Renal cortical epithelial cell (primary cell): ENCODE measurements around the gene ENTHD1. TPM values are rescaled to one million over a fixed set of nuclear protein-coding genes. Genes with fewer than 3 reads are reported as not detected.
"Not testable (repeated sequence)": the region's sequence is repeated elsewhere in the genome, so short reads cannot be mapped to it uniquely, and the experiment has no call there.

ENCODE experiments used
- DNase-seq: peaks from one replicate; pipeline ENCODE4 v3.0.0-alpha.2; 2011; ENCODE audit warnings: low read depth
- total RNA-seq: library from RNA; depleted of rRNA; stranded (reverse); fragments of >200 nt; gene quantifications from 2 replicates; pipeline ENCODE4 v1.2.3, GENCODE V29; 2014

ENTHD1 gene
- total RNA-seq, 1 donor from 2014 or later: not detected

DNA sequence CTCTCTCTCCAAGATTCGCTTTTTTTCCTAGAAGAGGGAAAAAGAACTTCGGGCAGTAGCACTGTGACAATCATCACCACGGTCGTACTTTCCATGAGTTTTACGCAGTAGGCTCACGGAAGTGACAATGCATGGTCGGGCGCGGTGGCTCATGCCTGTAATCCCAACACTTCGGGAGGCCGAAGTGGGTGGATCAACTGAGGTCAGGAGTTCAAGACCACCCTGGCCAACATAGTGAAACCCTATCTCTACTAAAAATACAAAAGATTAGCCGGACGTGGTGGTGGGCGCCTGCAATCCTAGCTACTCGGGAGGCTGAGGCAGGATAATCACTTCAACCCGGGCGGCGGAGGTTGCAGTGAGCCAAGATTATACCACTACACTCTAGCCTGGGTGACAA lies 30.7 kb upstream of the ENTHD1 start:
- DNase-seq: no peak

DNA sequence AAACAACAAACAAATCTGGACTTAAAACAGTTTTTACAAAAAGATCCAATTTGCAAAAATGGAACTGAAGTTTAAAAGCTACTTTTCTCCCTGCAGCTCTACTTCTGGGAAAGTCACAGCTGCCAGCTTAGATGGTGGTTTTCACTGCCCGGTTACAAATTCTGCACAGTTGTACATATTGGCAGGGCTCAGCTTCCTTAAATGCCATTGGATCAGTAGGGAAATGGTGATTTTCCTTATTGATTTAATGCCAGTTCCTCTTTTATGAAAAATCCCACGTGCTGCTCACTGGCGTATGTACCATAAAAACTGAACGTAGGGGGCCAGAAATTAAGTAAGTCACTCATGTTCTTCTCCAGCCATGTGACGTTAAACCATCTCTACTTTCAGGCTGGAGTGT lies 30.1 kb upstream of the ENTHD1 start:
- DNase-seq: no peak

DNA sequence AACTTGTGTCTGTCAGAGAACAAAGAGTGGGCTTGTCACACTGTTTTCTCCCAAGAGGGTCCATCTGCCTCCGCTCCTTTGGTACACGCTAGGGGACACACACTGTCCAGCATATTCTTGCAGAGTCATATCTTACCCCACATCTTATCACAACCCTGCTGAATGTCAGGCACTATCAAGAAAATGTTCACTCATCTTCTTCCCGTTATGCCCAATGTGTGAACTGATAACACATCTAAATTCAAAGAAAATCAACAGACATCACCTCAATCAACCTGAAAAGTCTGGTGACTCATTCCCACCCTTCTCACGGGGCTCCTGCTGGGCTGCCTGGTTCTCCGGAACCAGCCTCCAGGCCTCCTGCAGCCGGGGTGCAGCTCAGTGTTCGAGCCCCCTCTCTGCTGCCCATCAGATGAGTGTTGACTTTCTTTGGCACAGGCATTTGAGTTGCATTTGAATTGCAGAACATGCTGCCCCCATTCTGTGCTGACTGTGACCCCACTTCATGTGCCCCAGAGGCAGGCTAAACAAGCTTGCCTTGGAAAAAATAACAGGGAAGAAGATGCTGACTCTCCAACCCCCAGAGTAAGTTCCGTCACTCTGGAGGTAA lies 26.7 kb upstream of the ENTHD1 start:
- DNase-seq: no peak

DNA sequence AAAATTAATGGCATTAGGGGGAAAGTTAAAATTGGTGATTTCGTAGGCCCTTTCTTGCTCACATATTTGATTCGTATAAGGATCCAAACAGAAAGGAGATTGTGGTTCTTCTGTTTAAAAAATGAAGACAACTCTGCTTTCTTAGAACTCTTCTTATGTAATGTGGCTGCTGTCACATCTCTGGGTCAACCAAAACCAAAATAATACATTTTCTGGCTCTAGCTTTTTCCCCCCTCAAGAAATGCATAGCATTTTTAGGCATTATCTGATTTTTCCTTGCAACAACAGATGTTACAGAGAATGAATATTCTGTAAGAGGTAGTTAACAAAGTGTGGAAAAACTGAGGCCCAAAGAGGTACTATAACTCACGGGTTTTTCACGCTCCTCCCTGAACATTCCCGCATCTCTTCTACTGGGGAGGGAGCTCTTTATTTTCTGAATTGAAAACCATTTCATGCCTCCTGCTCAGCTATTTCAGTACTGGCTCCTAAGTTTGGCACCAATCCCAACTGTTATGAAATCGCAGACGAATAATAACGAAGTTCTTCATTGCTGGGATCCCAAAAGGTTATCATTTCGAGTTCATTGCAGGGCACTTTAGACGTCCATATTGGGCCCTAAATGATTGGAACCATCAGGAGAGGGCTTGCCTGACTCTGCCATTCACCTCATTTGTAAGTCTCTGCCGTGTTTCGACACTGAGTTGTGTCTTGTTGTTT lies 24.4 kb upstream of the ENTHD1 start:
- DNase-seq: no peak

DNA sequence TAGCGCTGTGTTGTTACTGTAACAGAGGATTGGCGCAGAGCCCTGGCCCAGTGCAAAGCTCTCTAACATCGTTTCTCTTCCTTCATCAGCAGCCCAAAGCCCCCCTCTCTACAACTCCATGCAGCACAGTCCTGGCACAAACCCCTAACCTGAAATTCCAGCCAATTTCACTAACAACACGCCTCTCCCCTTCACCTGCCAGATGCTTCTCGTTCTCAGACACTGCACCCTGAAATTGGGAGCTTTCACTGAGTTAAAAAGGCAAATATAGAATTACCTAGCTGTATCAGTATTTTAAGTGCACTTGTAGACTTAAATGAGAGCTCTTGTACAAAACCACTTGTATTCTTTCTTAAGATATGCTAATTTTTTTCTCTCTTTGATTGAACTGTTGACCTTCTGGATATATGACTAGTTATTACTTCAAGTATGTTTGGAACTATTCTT lies 23.7 kb upstream of the ENTHD1 start:
- no peak for DNase-seq

DNA sequence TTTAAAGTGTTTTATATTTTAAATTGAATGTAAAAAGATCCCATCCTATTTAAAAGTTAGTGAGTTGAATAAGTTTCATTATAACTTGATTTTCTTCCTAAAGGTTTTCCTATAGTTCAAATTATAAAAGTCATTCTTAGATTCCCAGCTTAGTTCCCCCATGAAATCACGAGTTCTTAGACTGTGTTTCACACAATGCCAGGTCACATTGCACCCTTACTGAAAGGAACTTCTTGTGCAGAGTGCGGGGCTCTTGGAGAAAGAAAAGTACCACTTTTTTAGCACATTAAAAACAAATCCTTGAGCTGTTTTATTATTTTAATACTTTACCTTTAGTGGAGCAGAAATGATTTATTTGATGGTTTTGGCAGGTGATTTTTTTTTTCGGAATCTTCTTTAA lies 22.9 kb upstream of the ENTHD1 start:
- no peak for DNase-seq

DNA sequence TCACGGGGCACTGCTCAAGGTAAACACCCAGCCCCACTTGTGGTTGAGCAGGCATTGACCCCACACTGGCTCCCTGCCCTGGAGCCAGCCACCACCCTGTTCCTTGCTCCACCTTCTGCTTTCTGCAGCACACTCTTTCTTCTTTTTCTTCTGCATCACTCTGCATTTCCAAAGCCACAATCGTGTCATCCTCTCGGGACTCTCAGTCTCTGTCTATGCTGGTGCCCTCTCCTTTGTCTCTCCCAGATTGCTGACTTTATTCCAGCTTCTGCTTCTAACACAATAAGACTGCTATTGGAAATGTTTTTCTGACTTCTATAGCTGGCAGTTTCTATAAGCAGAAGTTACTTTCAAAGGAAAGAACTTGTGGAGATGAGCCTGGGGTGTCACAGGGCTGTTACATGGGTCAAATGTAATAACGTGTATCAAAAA lies 21.8 kb upstream of the ENTHD1 start:
- peak; percentile 36 for DNase-seq

DNA sequence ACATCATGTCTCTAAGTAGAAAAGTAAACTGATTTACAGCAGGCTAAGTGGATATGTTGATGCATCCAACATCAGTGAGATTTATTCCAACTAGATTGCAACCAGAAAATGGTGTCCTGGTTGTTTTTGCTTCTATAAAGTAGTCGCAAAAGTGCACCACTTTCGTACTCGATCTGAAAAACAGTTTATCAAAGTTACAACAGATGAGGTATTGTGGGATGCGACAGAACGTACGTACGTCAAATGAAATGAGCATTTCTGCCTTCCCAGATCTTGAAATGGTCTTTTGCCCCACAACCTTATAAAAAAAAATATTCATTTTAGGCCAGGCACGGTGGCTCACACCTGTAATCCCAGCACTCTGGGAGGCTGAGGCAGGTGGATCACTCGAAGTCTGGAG lies 21.0 kb upstream of the ENTHD1 start:
- DNase-seq: no peak

DNA sequence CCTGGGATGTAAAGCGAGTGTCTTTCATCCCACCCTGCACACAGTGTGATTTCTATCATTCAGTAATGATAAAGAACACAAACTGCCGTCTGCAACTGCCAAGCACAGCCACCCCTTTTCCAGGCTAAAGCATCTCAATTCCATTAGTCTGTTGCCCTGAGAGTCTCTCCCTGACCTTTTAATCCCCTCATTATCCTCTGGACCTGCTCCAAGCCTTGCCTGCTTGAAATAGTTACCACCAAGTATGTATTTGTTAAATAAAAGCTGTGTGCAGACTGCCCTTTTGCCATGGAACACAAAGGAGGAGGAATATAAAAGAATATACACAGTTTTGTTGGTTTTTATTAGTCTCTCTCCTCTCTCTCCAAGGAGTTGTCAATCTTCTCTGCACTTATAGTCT lies 20.3 kb upstream of the ENTHD1 start:
- no peak for DNase-seq

DNA sequence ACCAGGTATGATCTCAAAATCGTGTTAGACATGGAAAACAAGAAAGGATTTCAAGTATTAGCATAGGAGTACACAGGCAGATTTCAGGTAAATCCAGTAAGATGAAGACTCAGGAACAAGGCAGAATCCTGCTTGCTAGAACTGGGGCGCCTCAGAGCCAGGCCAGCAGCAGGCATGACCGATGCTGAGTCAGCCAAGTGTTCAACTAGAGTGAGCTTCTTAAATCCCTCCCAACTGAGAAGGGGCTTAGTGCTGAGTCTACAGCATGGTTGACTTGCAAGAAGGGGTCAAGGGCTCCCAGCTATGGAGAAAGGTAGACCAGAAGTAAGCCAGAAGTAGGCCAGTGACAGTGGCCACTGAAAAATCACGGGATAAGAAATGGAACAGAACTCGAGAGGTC lies 19.8 kb upstream of the ENTHD1 start:
- no peak for DNase-seq

DNA sequence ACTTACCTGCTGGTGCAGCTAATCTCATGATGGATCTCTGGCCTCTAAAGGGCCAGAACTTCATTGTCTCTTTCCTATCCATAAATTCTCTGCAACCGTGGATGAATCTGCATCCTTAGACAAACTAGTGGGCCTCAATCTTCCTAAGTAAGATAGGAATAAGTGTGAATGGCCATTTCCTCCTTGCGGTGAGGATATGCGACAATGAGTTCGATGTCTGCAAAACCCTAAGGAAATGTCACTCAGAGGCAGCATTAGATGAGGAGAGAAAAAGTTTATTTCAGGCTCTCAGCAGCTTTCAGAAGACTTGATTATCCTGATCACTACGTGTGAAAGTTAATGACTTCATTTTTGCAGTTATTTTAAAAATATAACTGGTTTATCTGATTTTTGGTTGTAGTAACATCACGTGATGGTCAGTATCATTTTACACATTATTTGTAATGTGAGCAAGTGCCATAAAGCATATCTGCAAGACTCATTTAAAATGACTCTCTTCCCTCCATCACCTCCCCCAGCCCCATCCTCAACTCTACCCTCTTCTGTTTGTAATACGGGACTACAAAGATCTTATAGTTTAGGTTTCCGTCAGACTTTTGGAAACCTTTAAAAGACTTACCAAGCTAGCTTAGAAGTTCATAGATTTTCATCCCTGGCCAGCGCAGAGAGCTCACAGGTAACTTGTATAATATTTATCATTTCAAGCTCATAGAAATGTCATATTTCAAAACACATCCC lies 17.5 kb upstream of the ENTHD1 start:
- DNase-seq: no peak

DNA sequence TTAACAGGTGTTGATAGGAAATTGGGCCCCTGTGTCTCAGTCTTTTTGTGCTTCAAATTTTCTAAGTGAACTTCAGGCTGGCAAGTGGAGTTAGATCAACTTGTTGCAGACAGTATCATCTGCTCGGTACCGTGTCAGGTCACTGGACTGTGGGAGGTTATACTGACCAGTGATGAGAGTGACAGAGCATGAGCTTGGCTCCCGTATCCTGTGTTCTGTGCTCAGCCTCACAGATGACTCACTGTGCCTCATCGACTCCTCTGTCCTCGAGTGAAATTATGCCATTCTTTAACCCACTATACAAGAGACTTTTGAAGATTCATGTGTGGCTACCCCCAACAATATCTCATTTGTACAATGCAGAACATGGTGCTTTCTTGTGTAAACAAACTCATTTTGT lies 15.2 kb upstream of the ENTHD1 start:
- DNase-seq: peak; percentile 30

DNA sequence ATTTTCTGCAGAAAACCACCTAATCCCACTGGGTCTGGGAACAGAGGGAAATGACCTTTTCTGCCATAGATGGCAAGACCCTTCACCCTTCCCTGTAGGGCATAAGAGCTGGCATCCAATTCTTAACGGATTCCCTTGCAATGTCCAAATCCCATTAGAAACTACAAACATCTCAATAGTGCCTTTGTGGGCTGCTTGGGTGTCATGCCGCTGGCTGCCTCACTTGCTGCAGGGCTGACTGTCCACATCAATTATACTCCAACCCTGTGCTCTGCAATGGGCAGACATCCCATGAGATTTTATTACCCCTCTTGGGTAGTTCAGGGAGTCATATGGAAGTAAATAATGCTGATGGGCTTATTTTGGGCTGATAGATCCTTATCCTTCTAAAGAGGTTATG lies 14.6 kb upstream of the ENTHD1 start:
- DNase-seq: no peak

DNA sequence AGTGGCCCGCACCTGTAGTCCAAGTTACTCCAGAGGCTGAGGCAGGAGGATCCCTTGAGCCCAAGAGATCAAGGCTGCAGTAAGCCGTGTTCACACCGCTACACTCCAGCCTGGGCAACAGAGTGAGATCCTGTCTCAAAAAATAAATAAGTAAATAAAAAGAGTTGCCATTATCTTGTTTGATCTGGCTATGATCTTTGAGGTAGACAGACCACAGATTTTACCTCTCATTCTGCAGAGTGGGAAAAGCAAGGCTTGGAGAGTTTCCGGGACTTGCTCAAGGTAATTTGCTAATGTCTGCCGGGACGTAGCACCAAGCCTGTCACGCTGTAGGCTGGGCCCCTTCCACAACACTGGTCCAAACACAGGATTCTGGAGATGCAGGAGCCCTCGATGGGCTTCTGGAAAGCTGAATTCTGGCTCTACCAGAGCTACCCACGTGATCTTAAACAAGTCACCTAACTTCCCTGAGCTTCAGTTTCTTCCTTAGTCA lies 14.1 kb upstream of the ENTHD1 start:
- DNase-seq: no peak

DNA sequence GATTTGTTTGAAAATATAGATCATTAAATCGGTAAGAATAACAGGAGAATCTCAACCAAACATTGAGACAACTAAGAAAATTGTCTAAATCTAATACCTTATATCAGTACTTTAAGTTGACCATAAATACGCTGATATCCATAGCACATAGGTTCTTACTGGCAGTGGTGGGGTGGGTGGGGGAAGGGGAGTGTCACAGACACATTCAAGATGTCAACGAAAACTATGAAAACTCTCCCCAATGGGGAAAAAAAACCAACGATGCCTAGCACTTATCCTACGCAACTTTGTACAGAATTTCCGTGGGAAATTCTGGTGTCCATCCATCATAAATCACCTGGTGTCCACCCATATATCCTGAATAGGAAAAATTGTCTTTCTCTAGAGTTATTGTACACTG lies 13.5 kb upstream of the ENTHD1 start:
- DNase-seq: no peak

DNA sequence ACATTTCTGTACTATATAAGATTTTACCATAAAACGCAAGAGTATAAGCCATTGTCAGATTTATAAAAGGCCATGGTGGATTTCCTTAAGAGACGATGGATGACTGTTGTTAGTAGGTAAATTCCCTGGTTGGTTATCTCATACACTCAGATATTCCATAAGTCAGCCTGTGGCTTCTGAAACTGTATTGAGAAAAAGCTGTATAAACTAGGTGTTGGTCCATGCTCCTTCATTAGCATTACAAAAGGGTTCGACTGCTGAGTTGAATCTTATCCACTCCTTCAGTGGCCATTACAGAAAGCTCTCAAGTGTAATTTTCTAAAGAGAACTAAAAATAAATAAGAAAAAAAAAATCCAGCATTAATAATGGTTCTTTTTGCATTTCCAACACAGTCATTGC lies 12.6 kb upstream of the ENTHD1 start:
- DNase-seq: no peak

DNA sequence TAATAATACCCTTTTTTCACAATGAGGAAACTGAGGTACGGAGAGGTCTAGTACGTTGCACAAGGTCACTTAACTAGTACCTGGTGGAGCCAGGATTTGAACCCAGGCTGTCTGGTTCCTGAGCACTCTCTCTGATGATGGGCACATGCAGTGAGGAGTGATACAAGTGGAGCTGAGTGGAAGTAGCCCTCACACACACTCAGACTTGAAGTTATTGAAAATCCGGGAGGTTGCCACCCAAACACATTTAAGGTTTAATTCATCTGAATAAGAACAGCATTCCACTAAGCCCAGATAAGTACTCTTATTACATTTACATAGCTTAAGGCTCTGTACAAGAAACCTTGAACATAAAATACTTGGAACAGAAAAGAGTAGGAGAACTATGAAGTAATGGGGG lies 12.1 kb upstream of the ENTHD1 start:
- no peak for DNase-seq

DNA sequence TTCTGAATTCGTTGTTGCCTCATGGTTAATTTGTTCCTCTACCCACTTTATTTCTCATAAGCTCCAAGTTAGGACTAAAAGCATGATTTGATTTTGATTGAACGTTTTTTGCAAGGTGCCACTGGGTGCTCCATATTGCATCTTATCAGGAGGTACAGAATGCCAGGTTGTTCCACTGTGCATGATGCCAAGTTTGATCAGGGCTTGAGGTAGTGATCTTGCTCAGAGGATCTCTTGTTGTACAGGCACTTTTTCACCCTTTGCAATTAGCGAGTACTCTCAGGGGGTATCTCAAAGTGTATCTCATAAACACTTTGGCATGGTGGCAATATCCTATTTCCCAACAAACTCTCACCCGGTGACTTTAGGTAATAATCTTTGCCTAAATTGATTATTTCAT lies 11.3 kb upstream of the ENTHD1 start:
- DNase-seq: no peak

DNA sequence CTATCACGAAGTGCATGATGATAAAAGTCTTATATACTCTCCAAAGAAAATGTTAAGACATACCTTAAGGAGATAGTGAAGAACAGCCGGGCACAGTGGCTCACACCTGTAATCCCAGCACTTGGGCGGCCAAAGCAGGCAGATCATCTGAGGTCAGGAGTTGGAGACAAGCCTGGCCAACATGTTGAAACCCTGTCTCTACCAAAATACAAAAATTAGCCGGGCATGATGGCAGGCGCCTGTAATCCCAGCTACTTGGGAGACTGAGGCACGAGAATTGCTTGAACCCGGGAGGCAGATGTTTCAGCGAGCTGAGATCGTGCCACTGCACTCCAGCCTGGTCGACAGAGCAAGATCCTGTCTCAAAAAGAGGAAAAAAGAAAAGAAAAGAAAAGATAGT lies 10.5 kb upstream of the ENTHD1 start:
- DNase-seq: not testable (repeated sequence)

DNA sequence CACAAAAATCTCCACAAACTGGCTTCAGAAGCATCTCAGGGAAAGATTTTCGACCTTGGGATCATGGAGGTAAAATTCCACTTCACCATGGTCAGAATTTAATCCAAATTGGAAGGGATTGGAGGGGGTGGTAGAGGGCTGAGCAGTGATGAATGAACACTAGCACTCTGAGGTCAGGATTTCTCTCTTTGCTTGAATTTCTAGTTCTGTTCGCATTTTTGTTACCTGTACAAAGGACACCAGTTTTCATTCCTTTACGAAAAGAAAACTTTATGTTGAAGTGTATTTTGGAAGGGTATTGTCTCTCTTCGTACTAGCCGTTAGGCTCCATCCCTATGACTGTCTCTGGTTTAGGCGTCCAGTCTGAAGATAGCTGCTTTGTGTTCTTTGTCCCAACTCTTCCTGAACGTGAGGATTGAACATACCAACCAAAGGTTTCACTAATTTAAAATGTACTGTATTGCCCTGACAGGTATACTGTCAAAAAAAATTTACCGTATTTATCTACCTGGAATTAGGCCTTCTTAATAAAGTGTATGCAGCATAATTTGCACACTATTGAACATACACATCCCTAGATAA lies 8.1 kb upstream of the ENTHD1 start:
- no peak for DNase-seq

DNA sequence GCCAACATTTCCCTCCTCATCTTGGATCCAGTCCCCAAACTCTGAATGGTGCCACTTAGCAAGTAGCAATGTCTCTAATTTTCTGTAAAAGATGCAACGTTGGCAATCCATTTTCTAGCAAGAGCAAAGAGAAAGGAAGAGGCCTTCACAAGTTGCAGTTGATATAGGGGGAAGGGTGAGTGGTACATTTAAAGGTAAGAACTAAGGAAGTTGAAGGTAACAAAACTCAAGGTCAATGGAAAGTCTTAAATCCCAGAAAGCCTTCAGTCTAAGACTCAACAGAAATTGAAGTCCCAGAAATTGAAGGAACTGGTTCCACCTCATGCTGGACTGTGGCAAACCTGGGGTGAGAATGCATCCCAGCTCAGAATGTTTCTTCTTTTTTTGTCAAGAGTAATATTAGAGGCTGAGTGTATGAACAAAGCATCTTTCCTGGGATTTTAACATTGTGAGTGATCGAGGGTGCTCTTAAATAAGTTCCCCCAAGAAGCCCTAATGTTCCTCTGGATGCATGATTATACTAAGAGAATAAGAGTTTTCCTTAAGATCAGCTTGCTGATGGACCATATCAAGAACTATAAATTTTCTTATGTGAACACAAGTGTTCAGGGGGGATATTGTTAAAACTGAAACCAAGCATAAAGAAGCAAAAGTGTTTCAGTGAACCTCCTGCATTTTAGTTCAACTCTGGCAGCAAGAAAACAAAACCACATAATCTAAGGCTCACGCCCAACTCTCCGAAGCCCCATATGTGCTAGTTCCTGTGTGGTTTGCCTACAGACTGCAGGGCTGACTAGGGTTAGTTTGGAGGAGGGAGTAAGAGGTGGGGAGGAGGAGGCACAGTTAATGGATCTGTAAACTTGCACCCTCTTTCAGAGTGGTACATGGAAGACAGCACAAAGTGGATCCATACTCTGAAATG lies 7.0 kb upstream of the ENTHD1 start, which contains the start of gene GRAP2:
Gene GRAP2, plus strand, starts transcription at position 779 of the 922 bp plus-strand sequence. CDS start 46,023 bp downstream, outside the sequence.
- DNase-seq: no peak
